ENCODE data around the gene CALML4.
A peak's percentile ranks its signal among the peaks of the same experiment; 100 is the strongest.

The CALML4 gene

DNA sequence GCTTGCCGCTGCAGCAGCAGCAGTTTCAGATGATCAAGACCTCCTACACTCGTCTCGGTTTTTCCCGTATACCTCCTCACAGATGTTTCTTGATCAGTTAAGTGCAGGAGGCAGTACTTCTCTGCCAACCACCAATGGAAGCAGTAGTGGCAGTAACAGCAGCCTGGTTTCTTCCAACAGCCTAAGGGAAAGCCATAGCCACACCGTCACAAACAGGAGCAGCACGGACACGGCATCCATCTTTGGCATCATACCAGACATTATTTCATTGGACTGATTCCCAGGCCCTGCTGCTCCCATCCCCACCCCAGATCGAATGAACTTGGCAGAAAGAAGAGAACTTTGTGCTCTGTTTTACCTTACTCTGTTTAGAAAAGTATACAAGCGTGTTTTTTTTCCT, 17.6 kb downstream of the CALML4 start:
- Histone ChIP-seq H3K4me3 (ENCODE audit: low read depth, low read length, poor library complexity, severe bottlenecking) (no peak overlapping the region), H3K4me1 (ENCODE audit: insufficient read depth, low read length, severe bottlenecking) (peaks cover 38% of the 10 kb centered on the region), H3K4me2 (ENCODE audit: low read length) (no peak overlapping the region), H3F3A (ENCODE audit: insufficient read depth, low read length) (no peaks in the 10 kb centered on the region), H2AFZ (ENCODE audit: low read length) (no peak overlapping the region), H4K20me1 (ENCODE audit: insufficient read depth, low read length) (no peaks in the 10 kb centered on the region), H3K9me3 (ENCODE audit: low read length) (no peaks in the 10 kb centered on the region), H3K9me2 (ENCODE audit: low read depth, low read length) (no peaks in the 10 kb centered on the region), H3K36me3 (ENCODE audit: insufficient read depth, low read length) (peaks cover 88% of the 10 kb centered on the region), H3K27me3 (ENCODE audit: insufficient read depth, low read length) (no peaks in the 10 kb centered on the region), H3K9ac (ENCODE audit: low read length) (no peak overlapping the region), H3K27ac (ENCODE audit: low read depth, low read length, poor library complexity, severe bottlenecking) (peak overlapping the region; percentile 15), H3K79me2 (ENCODE audit: insufficient read depth, low read length) (no peaks in the 10 kb centered on the region)
- TF ChIP-seq, protein P1, sequence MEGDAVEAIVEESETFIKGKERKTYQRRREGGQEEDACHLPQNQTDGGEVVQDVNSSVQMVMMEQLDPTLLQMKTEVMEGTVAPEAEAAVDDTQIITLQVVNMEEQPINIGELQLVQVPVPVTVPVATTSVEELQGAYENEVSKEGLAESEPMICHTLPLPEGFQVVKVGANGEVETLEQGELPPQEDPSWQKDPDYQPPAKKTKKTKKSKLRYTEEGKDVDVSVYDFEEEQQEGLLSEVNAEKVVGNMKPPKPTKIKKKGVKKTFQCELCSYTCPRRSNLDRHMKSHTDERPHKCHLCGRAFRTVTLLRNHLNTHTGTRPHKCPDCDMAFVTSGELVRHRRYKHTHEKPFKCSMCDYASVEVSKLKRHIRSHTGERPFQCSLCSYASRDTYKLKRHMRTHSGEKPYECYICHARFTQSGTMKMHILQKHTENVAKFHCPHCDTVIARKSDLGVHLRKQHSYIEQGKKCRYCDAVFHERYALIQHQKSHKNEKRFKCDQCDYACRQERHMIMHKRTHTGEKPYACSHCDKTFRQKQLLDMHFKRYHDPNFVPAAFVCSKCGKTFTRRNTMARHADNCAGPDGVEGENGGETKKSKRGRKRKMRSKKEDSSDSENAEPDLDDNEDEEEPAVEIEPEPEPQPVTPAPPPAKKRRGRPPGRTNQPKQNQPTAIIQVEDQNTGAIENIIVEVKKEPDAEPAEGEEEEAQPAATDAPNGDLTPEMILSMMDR (IDR thresholded peaks at IDR 0.05; ENCODE audit: low read length) = no peak
- TF ChIP-seq EZH2 (IDR thresholded peaks at IDR 0.05; ENCODE audit: borderline replicate concordance, low read length) = no peak

DNA sequence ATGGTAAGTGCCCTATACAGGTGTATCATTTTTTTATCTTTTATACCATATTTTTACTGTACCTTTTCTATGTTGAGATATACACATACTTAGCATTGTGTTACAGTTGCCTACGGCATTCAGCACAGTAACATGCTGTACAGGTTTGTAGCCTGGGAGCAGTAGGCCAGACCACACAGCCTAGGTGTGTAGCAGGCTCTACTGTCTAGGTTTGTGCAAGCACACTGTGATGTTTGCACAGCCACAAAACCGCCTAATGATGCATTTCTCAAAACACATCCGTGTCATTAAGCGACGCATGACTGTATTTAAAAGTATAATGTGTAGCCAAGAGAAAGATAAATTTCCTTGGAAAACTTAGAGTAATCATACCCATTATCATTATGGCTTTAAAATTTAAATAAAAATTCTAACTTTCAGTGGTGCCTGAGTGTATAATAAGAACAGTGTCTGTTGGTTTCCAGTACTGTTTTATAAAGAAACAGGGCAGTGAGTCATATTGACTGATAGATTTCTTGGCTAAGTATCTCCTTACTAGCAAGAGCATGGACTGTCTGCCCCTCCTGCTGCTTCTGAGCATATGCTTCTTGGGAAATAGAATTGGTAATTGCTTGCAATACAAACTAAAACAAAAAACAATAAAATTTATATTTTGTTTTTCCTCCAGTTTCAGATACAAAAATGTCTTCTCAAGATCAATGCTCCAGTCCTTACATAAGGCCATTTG, 18.3 kb downstream of the CALML4 start:
- peaks cover 86% of the 10 kb centered on the region for H3K36me3 ChIP-seq (ENCODE audit: insufficient read depth, low read length)
- H3K9ac ChIP-seq (ENCODE audit: low read length) = no peak overlapping the region
- no peaks in the 10 kb centered on the region for H3K9me3 ChIP-seq (ENCODE audit: low read length)
- H3K4me1 ChIP-seq (ENCODE audit: insufficient read depth, low read length, severe bottlenecking) = peaks cover 38% of the 10 kb centered on the region
- peak overlapping the region; percentile 15 for H3K27ac ChIP-seq (ENCODE audit: low read depth, low read length, poor library complexity, severe bottlenecking)
- no peaks in the 10 kb centered on the region for H3K9me2 ChIP-seq (ENCODE audit: low read depth, low read length)
- H2AFZ ChIP-seq (ENCODE audit: low read length) = no peak overlapping the region
- H3F3A ChIP-seq (ENCODE audit: insufficient read depth, low read length) = no peaks in the 10 kb centered on the region
- no peak for TF ChIP-seq EZH2 (IDR thresholded peaks at IDR 0.05; ENCODE audit: borderline replicate concordance, low read length)
- TF ChIP-seq, protein P1 (IDR thresholded peaks at IDR 0.05; ENCODE audit: low read length) = no peak
- H3K79me2 ChIP-seq (ENCODE audit: insufficient read depth, low read length) = no peaks in the 10 kb centered on the region
- H4K20me1 ChIP-seq (ENCODE audit: insufficient read depth, low read length) = no peaks in the 10 kb centered on the region
- H3K4me3 ChIP-seq (ENCODE audit: low read depth, low read length, poor library complexity, severe bottlenecking) = no peak overlapping the region
- no peaks in the 10 kb centered on the region for H3K27me3 ChIP-seq (ENCODE audit: insufficient read depth, low read length)
- no peak overlapping the region for H3K4me2 ChIP-seq (ENCODE audit: low read length)

DNA sequence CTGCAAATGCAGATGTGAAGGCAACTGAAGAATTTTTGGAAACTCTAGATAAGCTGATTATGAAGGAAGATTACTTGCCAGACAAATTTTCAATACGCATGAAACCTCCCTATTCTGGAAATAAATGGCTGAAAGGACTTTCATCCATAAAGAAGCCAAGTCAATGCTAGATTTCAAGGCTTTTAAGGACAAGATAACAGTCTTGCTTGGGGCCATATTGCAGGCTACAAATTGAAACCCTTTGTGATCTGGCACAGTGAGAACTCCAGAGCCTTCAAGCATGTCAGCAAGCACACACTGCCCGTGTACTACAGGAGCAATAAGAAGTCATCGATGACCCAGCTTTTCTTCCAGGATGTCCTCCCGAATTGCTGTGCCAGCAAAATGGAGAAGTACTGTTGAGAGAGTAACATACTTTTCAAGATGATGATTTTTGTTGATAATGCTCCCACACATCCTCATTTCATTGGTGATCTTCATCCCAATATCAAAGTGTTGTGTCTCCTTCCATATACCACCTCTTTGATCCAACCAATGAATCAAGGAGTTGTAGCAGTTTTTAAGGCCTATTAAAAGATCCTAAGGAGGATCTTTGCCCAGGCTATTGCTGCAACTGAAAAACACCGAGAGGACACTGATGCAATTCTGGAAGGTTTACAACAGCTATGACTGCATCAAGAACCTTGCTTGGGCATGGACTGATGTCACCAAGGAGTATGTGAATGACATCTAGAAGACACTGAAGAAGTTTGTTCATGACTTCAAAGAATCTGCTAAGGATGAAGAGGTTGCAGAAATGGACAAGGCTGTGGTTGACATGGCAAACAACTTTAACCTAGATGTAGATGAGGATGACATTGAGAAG, 20.3 kb downstream of the CALML4 start:
- Histone ChIP-seq H3K9me2 (ENCODE audit: low read depth, low read length) (no peaks in the 10 kb centered on the region), H3K4me3 (ENCODE audit: low read depth, low read length, poor library complexity, severe bottlenecking) (no peak overlapping the region), H2AFZ (ENCODE audit: low read length) (no peak overlapping the region), H3K27me3 (ENCODE audit: insufficient read depth, low read length) (no peaks in the 10 kb centered on the region), H4K20me1 (ENCODE audit: insufficient read depth, low read length) (no peaks in the 10 kb centered on the region), H3K9me3 (ENCODE audit: low read length) (no peaks in the 10 kb centered on the region), H3K79me2 (ENCODE audit: insufficient read depth, low read length) (no peaks in the 10 kb centered on the region), H3K36me3 (ENCODE audit: insufficient read depth, low read length) (peaks cover 83% of the 10 kb centered on the region), H3K27ac (ENCODE audit: low read depth, low read length, poor library complexity, severe bottlenecking) (no peak overlapping the region), H3K4me1 (ENCODE audit: insufficient read depth, low read length, severe bottlenecking) (peaks cover 31% of the 10 kb centered on the region), H3K9ac (ENCODE audit: low read length) (no peak overlapping the region), H3F3A (ENCODE audit: insufficient read depth, low read length) (no peaks in the 10 kb centered on the region), H3K4me2 (ENCODE audit: low read length) (no peak overlapping the region)
- TF ChIP-seq EZH2 (IDR thresholded peaks at IDR 0.05; ENCODE audit: borderline replicate concordance, low read length) = no peak
- TF ChIP-seq, protein P1 (IDR thresholded peaks at IDR 0.05; ENCODE audit: low read length) = no peak

All from OCI-LY1 (cell line).